GM18868 (cell line): ENCODE data around the gene ZNF66.
"Not testable (repeated sequence)": the region's sequence is repeated elsewhere in the genome, so short reads cannot be mapped to it uniquely, and the experiment has no call there.

ENCODE experiments used
- ATAC-seq: cut with Tn5 transposase; IDR thresholded peaks from one replicate; pipeline ENCODE4 v1.9.1; 2021; ENCODE audit warnings: mild to moderate bottlenecking, moderate library complexity; ENCODE audit not compliant: unreplicated experiment

The ZNF66 gene

DNA sequence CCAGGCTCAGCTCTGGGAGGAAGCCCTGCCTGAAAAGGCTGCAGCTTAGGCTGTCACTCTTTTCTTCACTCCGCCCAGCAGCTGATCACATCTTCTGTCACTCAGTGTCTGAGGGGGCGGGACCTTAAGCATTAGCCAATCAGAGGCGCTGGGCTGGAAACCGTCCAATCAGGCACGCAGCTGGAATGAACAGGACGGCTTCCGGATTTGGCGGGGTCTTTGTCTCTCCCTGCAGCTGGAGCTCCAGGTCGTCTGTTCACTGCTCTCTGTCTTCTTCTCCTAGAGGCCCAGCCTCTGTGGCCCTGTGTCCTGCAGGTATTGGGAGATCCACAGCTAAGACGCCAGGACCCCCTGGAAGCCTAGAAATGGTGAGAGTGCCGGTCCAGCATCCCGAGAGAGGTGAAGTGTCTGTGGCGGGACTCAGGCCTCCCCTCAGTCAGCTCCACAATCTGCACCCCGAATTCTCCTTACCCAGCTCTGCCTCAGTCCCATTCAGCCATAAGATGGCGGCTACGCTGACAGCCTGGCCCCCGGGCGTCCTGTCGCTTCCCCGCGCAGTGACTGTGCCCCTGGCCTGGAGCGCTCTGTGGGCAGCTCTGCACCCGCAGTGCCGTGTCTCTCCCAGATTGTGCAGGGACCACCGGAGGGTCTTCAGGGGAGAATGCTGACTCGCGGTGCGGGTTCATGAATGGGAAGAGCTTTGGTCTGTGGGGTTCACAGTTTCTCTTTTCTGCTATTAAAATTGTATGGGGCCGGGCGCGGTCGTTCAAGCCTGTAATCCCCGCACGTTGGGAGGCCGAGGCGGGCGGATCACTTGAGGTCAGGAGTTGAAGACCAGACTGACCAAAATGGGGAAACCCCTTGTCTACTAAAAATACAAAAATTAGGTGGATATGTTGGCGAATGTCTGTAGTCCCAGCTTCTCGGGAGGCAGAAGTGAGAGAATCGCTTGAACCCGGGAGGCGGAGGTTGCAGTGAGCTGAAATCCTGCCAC is at the start of gene ZNF66:
Gene ZNF66 (plus strand): TSS at position 222 of the 994 bp plus-strand sequence. CDS start 144 bp downstream, at position 366.
- peak; percentile 99 for ATAC-seq

- ATAC-seq = not testable (repeated sequence)
These were observed 25.9 kb upstream of the ZNF66 start for GRCh38 chr19:20750169-20750568.

GRCh38 chr19:20752291-20752690 is 23.8 kb upstream of the ZNF66 start:
- not testable (repeated sequence) for ATAC-seq

DNA sequence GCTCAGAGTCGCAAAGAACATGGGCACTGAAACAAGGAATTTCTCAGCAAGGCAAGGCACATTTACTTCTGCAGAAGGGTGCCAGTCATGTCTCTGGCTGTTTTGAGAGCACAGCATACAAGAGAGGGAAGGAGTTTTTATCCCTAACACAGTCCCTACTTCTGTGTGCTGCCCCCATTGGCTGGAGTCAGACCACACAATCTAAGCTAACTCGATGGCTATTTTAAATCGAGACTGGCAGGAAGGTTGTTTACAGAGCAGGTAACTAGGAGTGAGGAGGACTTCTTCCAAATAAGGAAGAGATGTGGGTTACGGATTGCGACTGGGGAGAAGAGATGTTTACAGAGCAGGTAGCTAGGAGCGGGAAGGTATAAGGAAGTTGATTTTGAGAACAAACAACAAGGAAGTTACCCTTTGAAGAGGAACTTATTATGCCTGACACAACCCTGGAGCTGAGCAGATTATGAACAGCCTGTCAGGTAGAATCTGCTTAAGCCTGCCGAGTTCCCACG is 6.8 kb upstream of the ZNF66 start:
- not testable (repeated sequence) for ATAC-seq

GRCh38 chr19:20787786-20788185 is 11.7 kb downstream of the ZNF66 start:
- no peak for ATAC-seq

DNA sequence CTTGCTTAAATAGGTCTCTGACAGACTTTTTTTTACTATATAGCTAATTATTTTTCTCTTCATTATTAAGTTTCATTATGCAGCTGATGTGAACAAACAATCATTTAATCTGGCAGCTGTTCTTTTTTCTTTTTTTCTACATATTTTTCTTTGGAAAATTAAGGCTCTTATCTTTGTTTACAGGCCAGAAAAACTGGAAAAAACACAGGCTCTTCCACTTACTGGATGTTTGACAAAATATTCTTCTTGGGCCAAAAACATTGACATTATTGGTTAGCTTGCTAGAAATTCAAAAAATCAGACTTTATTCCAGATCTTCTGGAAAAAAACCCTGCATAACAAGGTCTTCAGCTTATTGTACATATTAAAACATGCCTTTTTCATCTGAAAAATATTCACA is 15.7 kb downstream of the ZNF66 start:
- no peak for ATAC-seq

DNA sequence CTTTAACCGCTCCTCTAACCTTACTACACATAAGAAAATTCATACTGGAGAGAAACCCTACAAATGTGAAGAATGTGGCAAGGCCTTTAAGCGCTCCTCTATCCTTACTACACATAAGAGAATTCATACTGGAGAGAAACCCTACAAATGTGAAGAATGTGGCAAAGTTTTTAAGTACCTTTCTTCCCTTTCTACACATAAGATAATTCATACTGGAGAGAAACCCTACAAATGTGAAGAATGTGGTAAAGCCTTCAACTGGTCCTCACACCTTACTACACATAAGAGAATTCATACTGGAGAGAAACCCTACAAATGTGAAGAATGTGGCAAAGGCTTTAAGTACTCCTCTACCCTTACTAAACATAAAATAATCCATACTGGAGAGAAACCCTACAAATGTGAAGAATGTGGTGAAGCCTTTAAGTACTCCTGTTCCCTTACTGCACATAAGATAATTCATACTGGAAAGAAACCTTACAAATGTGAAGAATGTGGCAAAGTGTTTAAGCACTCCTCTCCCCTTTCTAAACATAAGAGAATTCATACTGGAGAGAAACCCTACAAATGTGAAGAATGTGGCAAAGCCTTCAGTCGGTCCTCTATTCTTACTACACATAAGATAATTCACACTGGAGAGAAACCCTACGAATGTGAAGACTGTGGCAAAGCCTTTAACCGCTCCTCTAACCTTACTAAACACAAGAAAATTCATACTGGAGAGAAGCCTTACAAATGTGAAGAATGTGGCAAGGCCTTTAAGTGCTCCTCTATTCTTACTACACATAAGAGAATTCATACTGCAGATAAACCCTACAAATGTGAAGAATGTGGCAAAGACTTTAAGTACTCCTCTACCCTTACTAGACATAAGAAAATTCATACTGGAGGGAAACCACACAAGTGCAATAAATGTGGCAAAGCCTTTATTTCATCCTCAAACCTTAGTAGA is 30.5 kb downstream of the ZNF66 start:
- ATAC-seq = not testable (repeated sequence)

DNA sequence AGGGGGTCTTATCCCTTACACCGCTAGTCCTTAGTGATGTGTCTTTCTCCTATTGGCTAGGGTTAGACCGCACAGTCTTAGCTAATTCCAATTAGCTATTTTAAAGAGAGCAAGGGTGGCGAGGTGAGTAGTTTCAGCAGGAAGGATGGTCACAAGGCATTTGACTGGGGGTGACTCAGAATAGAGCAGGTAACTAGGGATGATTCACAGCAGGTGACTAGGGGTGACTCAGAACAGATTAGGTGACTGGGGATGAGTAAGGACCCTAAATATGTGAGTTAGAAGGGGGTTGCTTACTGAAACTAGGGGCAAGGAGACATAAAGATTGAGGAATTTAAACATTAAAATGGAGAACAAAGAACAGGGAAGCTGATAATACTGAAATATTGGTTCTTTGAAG is 64.3 kb downstream of the ZNF66 start:
- ATAC-seq = no peak
